GM19035 (cell line): ENCODE data around the gene MRPL55.

ENCODE experiments used
- ATAC-seq: cut with Tn5 transposase; IDR thresholded peaks from one replicate; pipeline ENCODE4 v1.9.1; 2021; ENCODE audit not compliant: unreplicated experiment

Gene MRPL55

DNA sequence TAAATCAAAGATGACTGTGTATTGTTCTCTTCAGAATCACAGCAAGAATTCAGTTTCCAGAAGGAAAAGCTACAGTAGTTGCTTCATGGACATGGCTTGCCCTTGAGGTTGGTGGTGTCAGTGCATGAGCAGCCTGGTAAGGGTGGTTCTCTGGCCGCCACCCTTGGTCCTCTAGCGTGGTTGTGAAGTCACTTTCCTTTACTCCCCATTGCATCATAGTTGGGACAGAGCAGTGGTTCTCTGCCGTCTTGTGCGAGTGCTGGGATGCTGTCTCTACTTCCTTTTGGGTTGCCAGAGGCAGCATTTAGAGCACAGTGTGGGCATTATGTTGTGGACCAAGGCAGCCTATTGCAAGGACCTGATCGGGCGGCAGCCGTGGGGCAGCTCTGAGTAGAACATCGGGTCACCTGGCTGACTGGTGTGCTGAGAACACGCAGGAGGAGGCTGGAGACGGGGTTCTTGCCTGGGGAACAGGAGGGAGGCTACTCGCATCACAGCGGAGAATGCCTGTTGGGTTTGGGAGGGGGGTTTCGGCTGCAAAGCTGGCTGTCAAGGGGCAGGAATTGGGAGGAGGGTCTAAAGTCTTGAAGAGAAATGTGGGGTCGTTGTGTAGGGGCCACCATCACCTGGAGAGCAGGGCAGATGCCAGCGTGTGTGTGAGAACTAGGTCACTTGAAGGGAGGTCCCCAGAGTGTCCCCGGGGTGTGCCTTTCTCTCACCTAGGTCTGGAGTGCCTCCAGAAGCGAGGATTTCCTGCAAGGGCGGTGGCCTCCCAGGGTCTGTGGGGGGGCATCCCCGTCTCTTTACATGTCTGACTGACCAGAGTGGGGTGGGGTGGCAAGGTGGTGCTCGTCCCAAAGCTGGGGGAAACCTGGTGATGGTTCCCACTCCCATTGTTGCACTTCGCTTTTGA, 20.3 kb downstream of the MRPL55 start:
- no peak for ATAC-seq

DNA sequence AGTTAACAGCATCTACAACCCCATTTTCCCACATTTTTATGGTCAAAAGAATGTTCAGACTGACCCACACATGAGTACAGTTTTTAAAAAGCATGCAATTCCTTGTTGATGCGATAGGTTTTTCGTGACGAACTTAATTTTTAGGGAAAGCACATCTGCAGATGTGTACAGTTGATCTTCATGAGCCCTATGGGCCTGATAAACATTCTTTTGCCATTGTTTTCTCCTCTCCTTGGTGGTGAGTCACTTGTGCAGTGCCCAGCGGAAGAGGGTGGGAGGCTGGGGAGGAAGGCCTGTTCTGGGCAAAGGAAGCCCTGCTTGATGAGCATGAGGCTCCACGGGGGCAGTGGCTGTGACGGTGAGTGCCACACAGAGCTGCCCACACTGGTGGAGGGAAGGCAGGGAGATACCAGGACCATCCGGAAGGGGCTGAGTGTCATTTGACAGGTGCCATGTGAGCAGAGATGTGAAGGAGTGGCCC, 21.3 kb downstream of the MRPL55 start:
- ATAC-seq: no peak

DNA sequence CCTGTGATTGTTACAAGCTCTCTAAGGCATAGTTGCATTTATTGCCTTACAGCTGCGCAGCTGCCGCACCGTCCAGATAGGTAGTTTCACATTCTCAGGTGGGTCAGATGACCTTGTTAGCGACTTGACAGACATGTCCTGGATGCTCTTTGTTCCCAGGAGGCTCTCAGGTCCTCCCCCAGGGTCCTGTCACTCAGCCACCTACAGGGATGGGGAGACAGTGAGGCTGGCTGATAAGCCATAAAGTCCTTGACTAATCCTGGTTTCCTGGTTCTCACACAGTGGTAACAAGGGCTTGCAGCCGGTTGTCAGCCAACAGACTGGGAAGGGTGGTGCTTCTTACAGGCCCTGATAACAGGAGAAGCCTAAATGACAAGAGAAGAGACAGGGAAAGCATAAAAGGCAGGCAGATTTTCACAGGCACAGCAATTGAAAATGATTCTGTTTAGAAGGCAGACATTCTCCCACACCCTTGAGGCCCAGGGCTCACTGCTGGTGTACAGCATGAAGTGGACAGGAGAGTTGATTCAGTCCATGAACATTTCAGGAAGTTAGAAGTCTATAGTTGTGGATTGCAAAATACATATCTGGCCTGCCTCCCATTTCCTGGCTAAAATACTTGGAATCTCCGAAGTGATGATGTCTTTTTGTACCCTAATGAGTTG, 23.7 kb downstream of the MRPL55 start:
- ATAC-seq: no peak

DNA sequence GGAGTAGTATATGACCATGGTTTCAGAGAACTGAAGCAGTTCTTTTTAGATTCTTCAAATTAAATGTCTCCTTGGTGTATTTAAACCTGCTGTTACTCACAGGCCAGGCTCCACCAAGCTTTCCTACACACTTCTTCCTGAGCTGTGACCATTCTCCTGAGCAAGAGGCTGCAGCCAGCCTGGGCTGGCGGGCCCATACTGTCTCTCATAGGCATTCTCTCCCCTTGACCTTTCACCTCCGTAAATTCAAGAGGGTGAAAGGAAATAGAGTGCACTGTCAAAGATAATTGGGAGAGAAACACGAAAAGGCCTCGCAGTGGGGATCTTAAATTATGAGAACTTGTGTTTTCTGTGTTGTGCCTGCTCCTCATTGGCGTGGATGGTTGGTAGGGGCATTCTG, 24.3 kb downstream of the MRPL55 start:
- ATAC-seq: no peak

DNA sequence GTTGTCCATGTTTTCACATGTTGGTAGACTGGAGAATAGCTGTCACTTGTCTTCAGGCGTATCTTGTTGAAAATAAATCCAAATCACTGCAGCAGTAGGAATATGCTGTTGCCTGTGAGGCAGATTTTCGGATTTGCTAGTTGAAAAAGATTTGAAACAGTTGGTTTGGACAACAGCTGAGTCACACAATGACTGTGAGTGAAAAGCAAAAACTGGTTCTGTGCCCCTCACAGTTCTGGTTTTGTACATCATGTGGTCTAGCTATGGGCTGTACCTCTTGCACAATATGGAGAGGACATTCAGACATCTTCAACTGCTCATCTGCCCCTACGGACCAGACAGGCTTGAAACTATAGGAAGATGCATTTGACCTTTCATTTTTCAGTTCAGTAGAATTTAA, 24.8 kb downstream of the MRPL55 start:
- no peak for ATAC-seq

DNA sequence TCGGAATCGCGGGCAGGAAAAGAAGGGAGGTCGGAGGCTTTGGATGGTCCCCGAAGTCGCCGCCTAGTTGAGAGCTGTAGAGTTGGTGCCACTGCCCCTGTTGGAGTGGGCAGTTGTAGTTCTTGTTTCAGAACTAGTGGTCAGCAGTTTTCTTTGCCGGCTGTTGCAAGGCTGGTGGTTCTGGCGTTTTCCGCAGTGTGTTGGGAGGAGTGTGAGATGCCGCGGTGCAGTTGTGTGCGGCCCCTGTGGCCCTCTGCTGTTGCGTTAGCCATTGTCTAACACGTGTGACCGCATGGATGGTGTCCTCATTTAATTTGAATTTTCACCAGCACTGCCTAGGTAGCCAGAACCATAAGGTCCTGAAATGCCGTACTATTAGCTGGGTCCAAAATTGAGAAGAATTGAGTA, 25.2 kb downstream of the MRPL55 start:
- ATAC-seq: no peak

DNA sequence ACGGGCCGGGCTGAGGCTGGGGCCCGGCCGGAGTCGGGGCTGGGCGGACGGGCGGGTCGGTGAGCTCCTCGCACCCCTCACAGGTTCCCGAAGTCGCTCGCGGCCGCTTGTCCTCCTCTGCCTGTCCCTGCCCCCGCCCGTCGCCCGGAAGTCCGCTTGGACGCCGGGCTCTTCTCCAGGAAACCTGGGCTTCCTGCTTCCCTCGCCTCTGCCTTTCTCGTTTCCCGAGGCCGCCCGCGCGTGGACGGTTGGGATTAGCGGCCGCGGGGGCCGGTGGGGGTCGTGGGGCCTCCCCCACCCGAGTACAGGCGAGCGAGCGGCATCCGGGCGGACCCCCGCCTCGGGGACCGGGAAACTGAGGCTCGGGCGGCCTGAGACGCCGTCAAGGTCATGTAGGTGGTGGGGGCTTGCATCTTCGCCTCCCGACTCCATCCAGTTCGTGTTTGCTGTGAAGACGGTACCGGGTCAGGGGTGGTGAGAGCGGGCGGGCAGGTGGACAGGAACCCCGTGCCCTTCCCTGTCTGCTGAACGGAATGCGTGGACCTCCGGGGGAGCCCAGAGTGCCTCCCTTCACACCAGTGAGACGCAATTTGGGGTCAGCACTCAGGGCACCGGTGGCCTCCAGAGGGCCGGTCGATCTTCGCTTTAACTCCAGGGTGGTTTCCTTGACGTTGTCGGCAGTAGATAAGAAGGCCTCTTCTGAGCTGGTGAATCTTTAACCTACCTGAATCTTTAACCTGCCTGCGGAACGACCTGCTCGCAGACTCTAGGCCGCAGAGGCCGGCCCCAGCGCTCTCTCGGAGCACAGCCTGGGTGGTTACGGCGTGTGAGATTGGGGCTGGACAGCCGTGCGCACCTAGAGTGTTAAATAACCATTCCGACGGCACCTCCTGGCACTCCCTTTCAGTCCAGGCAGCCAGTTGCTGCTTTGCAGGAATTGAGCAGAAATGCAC, 25.9 kb downstream of the MRPL55 start:
- peak; percentile 26 for ATAC-seq

DNA sequence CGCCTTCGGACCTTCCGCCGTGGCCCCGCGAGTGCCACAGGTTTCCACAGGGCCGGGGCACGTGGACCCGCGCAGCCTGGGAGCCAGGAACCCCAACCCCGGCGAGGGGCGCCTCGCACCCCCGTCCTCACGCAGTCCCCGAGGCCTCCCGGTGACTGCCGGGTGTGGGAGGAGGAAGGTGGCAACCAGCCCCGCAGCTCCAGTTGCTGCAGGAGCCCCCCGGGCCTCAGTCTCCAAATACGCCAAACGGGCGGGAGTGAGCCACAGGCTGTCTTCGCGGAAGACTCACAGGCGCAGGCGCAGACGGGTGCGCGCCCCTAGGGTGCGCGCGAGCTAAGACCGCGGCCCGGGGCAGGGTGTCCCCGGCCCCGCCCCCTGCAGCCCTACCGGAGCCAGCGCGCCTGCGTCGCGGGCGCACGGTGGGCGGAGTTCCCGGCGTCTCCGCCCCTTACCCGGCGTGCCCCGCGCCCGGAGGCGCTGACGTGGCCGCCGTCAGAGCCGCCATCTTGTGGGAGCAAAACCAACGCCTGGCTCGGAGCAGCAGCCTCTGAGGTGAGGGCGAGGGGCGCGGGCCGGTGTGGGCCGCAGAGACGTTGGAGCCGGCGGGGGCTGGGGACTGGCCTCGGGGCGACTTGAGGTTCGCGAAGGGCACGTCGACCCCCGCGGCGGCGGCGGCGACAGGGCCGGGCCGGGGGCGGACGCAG, 26.7 kb downstream of the MRPL55 start, which contains the start of gene ARF1:
ARF1 (plus strand) TSS at position 495 of the 704 bp plus-strand sequence. CDS start 14,407 bp downstream, outside the sequence.
- peak; percentile 76 for ATAC-seq

DNA sequence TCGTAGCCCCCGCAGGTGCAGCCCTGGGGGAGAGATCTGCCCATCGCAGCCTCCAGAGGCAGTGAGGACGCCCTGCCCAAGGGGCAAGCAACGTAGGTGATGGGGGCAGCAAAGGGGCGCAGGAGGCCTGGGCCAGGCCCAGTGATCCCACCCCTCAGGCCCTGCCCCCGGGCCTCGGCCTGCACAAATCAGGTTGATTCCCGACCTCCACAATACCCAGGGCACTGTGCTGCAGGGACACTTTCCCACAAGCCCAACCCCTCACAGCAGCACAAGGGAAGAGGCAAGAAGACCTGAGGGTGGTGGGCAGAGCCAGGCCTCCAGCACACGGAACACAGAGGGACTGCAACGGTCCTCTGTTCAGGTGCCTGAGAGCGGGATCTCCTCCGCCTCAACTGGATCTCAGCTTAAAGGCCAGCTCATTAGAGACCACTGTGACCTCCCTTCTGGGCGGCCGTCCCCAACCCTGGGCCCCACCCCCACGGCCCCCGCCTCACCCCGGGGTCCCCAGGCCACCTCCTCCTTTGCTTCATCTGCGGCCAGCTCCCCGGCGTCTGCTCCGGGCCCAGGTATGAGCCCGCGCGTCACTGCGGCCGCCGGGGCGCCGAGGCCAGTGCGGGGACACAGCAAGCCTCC, 27.4 kb downstream of the MRPL55 start:
- ATAC-seq: peak; percentile 7

DNA sequence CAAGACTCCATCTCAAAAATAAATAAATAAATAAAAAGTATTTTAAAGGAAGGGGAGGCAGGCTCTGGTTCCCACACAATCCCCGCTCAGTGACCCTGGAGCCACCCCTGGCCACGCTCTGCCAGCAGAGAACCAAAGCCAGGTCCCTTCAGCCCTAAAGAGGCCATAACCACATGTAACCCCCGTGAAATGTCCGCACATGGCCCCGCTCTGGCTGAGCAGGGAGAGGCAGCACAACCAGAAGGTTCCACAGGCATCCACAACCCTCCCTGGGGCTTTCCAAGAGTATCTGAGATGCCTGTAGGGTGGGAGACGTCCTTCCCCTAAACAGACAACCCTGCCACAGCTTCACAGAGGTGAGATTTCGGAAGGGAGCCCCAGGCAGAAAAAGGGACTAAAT, 28.0 kb downstream of the MRPL55 start:
- ATAC-seq: no peak

DNA sequence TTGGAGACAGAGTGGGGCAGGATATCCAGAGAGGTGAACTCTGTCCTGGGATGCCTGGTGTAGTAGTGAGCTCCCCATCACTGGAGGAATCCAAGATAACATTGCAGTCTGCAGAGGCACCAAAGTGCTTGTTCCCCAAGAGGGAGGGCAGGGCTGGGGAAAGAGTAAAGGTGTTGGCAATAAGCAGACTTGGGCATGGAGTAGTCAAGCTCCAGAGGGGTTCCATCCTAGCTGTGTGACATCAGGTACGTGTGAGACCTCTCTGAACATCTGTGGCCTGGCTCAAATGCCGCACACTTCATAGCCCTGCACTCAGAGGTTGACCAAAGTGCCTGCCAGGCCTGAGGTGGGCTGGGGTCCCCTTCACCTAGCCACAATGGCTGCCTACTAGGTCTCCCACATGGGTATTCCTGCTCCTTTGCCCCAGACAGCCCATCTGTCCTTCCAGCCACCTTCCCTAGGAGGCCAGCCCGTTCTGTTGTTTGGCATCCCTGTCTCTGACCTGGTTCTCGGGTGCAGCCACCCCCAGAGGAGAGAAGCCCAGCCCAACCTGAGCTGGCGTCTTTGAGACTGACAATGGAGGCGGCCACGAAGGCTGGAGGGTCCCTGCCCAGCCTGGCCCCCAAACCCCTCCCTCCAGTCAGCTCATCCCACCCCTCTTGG, 29.4 kb downstream of the MRPL55 start:
- ATAC-seq: no peak

DNA sequence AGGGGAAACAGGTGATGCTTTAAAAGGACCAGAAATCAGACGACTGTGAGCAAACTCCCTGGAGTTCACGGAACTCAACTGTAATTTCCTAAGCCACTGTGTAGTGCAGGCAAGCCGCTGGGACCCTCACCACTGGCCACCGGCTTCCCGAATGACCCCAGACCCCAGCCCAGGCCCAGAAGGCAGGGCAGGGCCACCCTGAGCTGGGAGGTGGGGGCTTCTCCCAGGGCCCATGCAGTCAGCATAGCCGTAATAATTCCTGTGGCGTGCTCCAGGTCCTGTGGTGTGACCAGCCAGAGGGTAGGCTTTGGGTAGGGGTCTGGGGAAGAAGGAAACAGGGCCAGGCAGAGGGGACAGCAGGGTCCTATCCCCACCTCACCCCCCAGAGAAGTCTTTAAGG, 30.1 kb downstream of the MRPL55 start:
- no peak for ATAC-seq

DNA sequence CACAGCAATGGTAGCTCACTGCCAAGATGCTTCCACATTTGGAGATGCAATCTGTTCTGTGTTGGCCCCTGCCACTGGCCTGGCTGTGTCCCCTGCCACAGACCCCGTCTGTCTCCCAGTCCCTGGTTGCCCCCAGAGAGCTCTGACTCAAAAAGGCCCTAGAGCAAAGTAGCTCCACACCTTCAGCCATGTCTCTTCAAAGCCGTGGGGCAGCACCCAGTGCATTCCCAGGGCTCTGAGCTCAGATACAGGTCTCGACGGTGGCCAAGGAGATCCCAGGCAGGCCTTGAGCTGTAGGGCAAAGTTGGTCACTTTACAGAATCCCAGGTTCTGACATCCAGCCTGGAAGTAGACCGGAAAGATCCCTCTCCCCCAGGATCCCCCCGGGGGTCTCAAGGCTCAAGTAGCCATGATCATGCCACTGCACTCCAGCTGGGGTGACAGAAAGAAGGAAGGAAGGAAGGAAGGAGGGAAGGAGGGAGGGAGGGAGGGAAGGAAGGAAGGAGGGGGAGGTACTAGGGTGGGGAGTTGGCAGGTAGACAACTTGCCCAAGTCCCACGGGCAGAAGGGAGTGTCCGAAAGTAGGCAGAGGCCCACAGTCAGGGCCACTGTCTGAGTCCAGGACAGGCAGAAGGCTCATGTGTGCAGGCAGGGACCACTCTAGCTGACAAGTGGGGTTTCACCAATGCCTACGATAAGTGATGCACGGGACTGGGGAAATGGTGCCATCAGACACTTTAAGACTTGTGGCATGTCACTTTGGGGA, 31.4 kb downstream of the MRPL55 start:
- no peak for ATAC-seq

DNA sequence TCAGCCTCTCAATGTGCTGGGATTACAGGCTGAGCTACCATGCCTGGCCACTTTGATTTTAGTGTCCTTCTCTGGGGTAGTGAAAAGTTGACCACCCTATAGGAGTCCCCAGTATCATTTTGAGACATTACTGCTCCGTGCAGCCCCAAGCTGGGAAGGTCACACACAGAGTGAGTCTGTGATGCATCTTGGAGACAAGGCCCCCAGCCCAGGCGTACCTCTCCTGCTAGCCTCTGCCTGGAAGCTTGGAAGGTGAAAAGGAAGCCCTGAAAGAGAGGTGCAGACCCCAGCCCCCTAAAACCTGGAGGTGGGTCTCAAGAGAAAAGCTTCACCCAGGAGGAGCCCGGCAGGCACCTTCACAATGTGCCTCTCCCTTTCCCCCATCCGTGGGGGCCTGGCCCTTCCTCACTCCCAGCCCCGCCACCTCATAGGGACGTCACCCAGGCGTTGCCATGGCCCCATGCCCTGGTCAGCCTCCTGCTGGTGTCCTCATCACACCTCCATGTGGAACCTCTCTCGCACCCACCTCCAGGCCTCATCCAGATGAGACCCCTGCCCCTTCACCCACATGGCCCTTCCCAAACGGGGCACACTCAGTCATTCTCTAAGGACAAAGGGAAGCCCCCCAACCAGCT, 32.2 kb downstream of the MRPL55 start:
- no peak for ATAC-seq

DNA sequence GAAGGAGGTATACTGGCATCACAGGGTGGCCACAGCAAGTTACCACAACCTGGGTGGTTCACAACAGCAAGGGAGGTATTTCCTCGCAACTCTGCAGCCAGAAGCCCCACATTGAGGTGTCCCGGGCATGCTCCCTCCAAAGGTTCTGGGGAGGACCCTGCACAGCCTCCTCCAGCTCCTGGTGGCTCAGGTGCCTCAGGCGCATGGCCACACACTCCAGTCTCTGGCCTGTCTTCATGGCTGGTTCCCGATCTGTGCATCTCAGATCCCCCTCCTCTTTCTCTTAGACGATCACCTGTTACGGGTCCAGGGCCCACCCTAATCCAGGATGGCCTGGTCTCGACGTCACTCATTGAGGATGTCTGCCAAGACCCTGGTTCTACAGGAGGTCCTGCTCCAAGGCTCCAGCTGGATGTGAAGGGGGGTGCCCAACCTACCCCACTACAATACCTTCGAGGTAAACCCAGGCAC, 33.3 kb downstream of the MRPL55 start:
- ATAC-seq: no peak

DNA sequence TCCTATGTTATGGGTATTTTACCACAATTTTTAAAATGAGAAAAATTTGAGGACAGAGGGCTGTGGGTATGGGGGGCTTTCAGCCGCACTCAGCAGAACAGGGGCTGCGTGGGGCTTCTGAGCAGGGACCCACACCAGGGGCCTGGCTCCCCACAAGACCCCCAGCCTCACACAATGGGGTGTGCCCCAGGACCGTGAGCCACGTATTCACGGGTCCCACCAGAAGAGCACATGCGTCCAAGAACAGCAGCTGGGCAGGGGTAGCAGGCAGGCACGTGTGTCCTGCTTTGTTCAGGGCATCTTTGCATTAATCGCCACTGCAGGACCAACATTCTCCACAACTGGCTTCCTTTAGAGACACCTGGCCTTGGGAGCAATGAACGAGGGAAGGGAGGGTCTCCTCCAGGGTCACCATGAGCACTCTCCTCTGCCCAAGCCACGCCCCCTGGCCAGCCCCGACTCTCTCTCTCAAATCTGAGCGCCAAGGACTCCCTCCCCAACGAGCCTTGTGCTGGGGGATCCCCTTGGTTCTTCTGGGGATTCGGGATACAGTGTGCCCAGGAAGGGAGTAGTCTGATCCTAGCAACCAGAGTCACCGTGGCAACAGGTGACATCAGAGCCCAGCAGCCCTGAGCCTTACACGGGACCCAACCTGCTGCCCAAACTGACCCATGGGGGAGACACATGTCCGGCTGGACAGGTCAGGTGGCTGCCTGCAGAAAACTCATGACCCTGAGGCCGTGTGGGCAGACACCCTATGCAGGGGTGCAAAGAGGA, 34.0 kb downstream of the MRPL55 start:
- ATAC-seq: no peak

DNA sequence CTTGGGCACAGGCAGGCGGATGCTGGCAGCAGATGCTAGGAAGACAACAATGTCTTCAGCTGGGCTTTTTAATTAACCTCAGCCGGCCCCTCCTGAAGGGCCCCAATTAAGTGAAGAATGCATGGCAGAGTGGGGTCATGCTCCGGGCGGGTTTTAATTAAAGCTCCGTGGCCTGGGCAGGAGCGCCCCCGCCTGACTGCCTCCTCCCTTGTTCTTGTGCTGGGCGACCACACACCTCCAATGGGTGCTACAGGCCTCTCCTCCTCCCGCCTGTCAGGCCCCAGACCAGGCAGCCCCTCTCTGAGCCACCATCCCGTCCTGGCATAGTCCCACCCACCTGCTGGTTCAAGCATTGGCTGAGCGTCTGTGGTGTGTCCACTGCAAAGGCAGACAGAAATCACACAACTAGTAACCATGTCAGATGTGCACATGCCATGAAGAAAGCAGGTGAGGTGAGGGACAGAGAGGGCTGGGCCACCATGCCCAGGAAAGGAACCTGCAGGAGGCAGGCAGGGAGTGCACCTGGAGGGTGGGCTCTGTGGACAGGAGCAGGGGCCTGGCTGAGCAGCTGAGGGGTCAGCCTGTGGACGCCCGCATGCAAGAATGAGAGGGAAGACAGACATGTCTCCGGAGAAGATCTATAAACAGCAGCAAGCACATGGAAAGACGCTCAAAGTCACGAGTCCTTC, 35.1 kb downstream of the MRPL55 start:
- no peak for ATAC-seq
